ENCODE results near the gene PRKCQ.
"Not testable (repeated sequence)": the region's sequence is repeated elsewhere in the genome, so short reads cannot be mapped to it uniquely, and the experiment has no call there.

The PRKCQ gene

DNA sequence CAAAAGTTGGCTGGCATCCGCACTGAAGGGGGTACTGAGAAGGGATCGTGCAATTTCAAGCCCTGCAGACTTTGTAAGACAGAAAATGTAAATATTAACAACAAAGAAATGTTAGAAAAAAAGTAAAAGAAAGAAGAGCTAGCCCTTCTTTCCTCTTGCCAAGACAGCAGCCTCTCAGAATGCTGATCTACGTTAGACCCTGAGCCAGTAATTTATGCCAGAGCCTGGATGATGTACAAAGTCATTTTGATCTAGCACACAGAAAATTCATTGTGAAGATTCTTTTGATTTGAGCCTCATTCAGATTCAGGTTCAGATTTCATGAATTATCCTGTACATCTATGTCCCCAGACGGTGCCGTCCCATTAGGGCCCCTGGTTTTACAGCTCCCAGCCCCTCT, 105.2 kb downstream of the PRKCQ start:
- DNase-seq (ENCODE audit: low spot score), result no peak
- Histone ChIP-seq H3K27ac (no peak overlapping the region), H3K4me3 (no peak overlapping the region)
- TF ChIP-seq, protein P1, sequence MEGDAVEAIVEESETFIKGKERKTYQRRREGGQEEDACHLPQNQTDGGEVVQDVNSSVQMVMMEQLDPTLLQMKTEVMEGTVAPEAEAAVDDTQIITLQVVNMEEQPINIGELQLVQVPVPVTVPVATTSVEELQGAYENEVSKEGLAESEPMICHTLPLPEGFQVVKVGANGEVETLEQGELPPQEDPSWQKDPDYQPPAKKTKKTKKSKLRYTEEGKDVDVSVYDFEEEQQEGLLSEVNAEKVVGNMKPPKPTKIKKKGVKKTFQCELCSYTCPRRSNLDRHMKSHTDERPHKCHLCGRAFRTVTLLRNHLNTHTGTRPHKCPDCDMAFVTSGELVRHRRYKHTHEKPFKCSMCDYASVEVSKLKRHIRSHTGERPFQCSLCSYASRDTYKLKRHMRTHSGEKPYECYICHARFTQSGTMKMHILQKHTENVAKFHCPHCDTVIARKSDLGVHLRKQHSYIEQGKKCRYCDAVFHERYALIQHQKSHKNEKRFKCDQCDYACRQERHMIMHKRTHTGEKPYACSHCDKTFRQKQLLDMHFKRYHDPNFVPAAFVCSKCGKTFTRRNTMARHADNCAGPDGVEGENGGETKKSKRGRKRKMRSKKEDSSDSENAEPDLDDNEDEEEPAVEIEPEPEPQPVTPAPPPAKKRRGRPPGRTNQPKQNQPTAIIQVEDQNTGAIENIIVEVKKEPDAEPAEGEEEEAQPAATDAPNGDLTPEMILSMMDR (IDR thresholded peaks at IDR 0.05), result no peak

DNA sequence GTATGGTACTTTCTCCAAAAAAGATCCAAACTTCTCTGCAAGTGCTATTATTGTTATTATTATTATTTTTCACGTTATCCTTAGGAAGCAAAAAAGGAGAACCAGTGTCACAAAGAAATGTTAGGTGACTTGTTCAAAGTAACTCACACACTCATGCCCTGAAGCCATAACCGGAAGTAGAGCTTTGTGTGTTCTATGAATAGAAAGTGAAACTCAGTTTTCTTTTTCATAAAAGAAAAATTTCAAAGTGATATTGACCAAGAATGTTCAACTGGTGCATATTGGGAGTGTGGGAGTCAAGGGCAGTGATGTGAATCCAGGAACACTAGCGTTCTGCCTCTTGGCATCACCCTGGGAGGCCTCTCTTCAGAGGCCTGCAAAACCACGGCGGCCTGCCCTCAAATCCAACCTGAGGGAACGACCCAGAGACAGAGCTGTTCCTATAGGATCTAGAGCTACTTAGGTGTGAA, 106.1 kb downstream of the PRKCQ start:
- no peak for DNase-seq (ENCODE audit: low spot score)
- Histone ChIP-seq H3K4me3 (no peak overlapping the region), H3K27ac (no peak overlapping the region)
- TF ChIP-seq, protein P1 (IDR thresholded peaks at IDR 0.05), result no peak

DNA sequence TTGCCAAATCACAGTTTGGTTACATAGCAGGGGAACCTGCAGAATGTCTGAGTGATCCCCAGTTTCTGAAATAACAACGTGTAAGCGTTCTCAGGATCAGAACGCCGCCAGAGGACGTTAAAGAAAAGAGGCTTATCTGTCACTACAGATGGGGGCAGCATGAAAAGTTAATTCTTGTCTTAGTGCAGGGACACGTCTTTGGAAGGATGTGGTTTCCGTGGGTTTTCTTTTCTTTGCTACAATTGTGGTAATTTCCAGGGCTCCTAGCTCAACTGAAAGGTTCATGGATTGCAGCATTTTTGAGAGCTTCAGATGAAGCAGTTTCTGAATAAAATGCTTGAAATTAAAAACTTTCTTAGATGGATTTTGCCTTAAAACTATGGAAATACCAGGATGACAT, 106.6 kb downstream of the PRKCQ start:
- Histone ChIP-seq H3K27ac (no peak overlapping the region), H3K4me3 (no peak overlapping the region)
- TF ChIP-seq, protein P1 (IDR thresholded peaks at IDR 0.05), result no peak
- no peak for DNase-seq (ENCODE audit: low spot score)

DNA sequence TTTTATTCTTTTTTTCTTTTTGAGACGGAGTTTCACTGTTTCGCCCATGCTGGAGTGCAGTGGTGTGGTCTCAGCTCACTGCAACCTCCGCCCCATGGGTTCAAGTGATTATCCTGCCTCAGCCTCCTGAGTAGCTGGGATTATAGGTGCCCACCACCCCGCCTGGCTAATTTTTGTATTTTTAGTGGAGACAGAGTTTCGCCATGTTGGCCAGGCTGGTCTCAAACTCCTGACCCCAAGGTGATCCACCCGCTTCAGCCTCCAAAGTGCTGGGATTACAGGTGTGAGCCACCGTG, 107.4 kb downstream of the PRKCQ start:
- not testable (repeated sequence) for H3K4me3 ChIP-seq; H3K27ac ChIP-seq; DNase-seq (ENCODE audit: low spot score)

DNA sequence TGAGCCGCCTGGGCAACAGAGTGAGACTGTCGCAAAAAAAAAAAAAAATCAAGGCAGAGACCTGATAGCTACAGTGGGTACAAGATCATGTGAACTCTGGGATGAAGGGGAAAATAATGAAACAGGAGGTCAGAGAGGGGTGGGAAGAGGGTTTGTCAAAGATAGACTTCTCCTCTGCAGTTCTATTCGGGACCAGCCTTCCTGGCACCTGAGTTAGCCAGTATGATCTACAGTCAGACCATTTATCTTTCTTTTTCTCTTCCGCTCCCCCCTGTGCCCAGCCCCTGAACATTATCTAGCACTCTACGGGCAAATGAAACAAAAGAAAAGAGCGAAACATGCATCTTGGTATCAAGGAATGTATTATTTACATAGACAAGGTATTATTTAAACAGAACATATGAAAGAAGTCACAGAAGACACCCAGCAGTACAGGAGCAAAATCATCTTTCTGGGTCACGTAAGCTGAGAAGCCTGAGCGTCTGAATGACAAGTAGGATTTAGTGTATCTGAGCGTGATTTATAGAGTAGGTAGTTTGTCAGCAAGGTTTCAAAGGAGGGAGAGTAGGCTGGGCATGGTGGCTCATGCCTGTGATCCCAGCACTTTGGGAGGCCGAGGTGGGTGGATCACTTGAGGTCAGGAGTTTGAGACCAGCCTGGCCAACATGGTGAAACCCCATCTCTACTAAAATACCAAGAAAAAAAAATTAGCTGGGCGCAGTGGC, 109.0 kb downstream of the PRKCQ start:
- TF ChIP-seq, protein P1 (IDR thresholded peaks at IDR 0.05), result no peak
- H3K4me3 ChIP-seq, result no peak overlapping the region
- DNase-seq (ENCODE audit: low spot score), result no peak
- no peak overlapping the region for H3K27ac ChIP-seq

DNA sequence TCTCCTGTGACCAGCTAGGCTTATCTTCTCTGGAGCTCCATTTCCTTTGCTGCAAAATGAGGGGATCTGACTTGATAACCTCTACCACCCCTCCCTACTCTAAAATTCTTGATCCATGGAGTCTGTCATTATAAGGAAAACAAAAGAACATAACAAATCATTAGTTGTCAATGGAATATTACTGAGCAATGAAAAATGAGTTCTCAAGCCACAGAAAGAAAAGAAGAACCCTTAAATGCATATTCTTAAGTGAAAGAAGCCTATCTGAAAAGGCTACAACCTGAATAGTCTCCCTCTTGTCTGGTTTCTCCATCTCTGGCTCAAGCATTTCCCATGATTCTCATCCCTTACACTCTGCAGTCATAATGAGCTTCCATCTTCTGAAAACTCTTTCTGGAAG, 110.4 kb downstream of the PRKCQ start:
- TF ChIP-seq, protein P1 (IDR thresholded peaks at IDR 0.05), result no peak
- H3K27ac ChIP-seq, result no peak overlapping the region
- DNase-seq (ENCODE audit: low spot score), result no peak
- no peak overlapping the region for H3K4me3 ChIP-seq

DNA sequence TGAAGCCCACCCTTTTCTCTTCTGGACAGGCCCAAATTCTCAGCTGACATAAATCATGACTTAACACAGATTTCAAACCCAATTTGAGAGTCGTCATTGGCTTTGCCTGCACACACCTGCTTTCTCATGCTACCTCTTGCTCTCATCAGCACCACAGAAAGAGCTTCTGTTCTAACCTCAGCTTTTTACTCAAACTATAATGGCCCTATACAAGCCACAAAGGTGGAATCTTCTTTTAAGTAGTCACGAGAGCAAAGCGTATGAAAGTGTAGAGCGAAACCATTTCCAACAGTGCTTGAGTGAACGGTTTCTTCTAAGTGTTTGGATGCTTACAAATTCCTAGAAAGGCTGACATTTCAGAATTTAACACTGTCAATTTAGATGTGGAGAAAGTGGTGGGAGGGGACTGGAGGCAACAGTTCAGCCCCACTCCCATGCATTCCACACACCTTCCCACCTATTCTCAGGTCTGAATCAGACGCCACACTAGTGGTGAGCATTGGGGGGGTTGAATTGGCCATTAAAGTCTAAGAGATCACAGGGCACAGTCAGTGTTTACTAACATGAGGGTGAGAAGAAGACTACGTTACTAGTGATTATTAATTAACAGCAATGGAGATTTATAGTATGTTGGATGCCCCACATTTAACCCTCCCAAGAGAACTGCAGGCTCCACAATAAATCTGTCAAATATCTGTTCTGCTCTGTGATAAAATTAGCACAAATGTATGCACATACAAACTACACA, 114.0 kb downstream of the PRKCQ start:
- Histone ChIP-seq H3K27ac (no peak overlapping the region), H3K4me3 (no peak overlapping the region)
- DNase-seq (ENCODE audit: low spot score), result no peak
- TF ChIP-seq, protein P1 (IDR thresholded peaks at IDR 0.05), result no peak

All from coronary artery (tissue), 2 donors.